ENCODE data around the gene PLCL2.

The PLCL2 gene

GRCh38 chr3:17065881-17066280 is 181.1 kb downstream of the PLCL2 start:
- in situ Hi-C loops (cut with MboI; ENCODE audit: low sequenced_read_pairs), result no loop called here

- in situ Hi-C loops (cut with MboI; ENCODE audit: low sequenced_read_pairs), result no loop called here
Measured at GRCh38 chr3:17069754-17070153, 185.0 kb downstream of the PLCL2 start.

- in situ Hi-C loops (cut with MboI; ENCODE audit: low sequenced_read_pairs), result no loop called here
Measured at GRCh38 chr3:17070161-17070959, 185.6 kb downstream of the PLCL2 start.

- in situ Hi-C loops (cut with MboI; ENCODE audit: low sequenced_read_pairs), result no loop called here
Measured at GRCh38 chr3:17074559-17074958, 189.8 kb downstream of the PLCL2 start.

GRCh38 chr3:17075358-17075757 is 190.6 kb downstream of the PLCL2 start:
- in situ Hi-C loops (cut with MboI; ENCODE audit: low sequenced_read_pairs), result no loop called here

- in situ Hi-C loops (cut with MboI; ENCODE audit: low sequenced_read_pairs), result no loop called here
Measured at GRCh38 chr3:17075907-17076306, 191.2 kb downstream of the PLCL2 start.

- in situ Hi-C loops (cut with MboI; ENCODE audit: low sequenced_read_pairs), result no loop called here
Measured at GRCh38 chr3:17076940-17077605, 192.3 kb downstream of the PLCL2 start.

GRCh38 chr3:17077606-17078005 is 192.9 kb downstream of the PLCL2 start:
- in situ Hi-C loops (cut with MboI; ENCODE audit: low sequenced_read_pairs), result no loop called here

GRCh38 chr3:17078926-17079465 is 194.2 kb downstream of the PLCL2 start:
- in situ Hi-C loops (cut with MboI; ENCODE audit: low sequenced_read_pairs), result no loop called here

GRCh38 chr3:17079933-17080332 is 195.2 kb downstream of the PLCL2 start:
- in situ Hi-C loops (cut with MboI; ENCODE audit: low sequenced_read_pairs), result no loop called here

- in situ Hi-C loops (cut with MboI; ENCODE audit: low sequenced_read_pairs), result no loop called here
Measured at GRCh38 chr3:17081520-17081919, 196.8 kb downstream of the PLCL2 start.

GRCh38 chr3:17087509-17087908 is 202.8 kb downstream of the PLCL2 start:
- in situ Hi-C loops (cut with MboI; ENCODE audit: low sequenced_read_pairs), result no loop called here

GRCh38 chr3:17088017-17088416 is 203.3 kb downstream of the PLCL2 start:
- in situ Hi-C loops (cut with MboI; ENCODE audit: low sequenced_read_pairs), result no loop called here

- in situ Hi-C loops (cut with MboI; ENCODE audit: low sequenced_read_pairs), result no loop called here
Measured at GRCh38 chr3:17088602-17089313, 204.0 kb downstream of the PLCL2 start.

- in situ Hi-C loops (cut with MboI; ENCODE audit: low sequenced_read_pairs), result no loop called here
Measured at GRCh38 chr3:17089314-17089700, 204.6 kb downstream of the PLCL2 start.

GRCh38 chr3:17090280-17090983 is 205.7 kb downstream of the PLCL2 start:
- in situ Hi-C loops (cut with MboI; ENCODE audit: low sequenced_read_pairs), result no loop called here

GRCh38 chr3:17091910-17092582 is 207.3 kb downstream of the PLCL2 start:
- in situ Hi-C loops (cut with MboI; ENCODE audit: low sequenced_read_pairs), result no loop called here

- in situ Hi-C loops (cut with MboI; ENCODE audit: low sequenced_read_pairs), result no loop called here
Measured at GRCh38 chr3:17092583-17092933, 207.8 kb downstream of the PLCL2 start.

GRCh38 chr3:17094551-17094950 is 209.8 kb downstream of the PLCL2 start:
- in situ Hi-C loops (cut with MboI; ENCODE audit: low sequenced_read_pairs), result no loop called here

GRCh38 chr3:17103579-17103978 is 218.8 kb downstream of the PLCL2 start:
- in situ Hi-C loops (cut with MboI; ENCODE audit: low sequenced_read_pairs), result no loop called here

Measured in HL-60/S4 treated with phorbol 12-myristate 13-acetate at 8.2 ng/mL for 4 days and 3 days (cell line).